PFSK-1 (cell line): Measurements from ENCODE around the gene NTSR2.

Experiments used
- POLR2AphosphoS5 ChIP-seq: IDR thresholded peaks from 2 replicates; pipeline ENCODE4 v1.6.1; 2012; ENCODE audit warnings: low read depth, mild to moderate bottlenecking, control low read depth, low read length, moderate library complexity
- SIN3A ChIP-seq: IDR thresholded peaks from 2 replicates; pipeline ENCODE4 v1.6.1; 2012; ENCODE audit warnings: mild to moderate bottlenecking, low read length, moderate library complexity, borderline replicate concordance; ENCODE audit not compliant: insufficient read depth
- TF ChIP-seq, protein P1 (sequence below), 2 experiments: IDR thresholded peaks; 2 replicates each; pipeline versions ENCODE4 v1.6.1 to v1.8.0; 2011 to 2012; ENCODE audit warnings: low read depth in 2 of 2, low read length in 2 of 2, control low read depth in 1 of 2, inconsistent platforms in 1 of 2, mild to moderate bottlenecking in 1 of 2, moderate library complexity in 1 of 2; ENCODE audit not compliant: insufficient read depth in 1 of 2

DNA sequence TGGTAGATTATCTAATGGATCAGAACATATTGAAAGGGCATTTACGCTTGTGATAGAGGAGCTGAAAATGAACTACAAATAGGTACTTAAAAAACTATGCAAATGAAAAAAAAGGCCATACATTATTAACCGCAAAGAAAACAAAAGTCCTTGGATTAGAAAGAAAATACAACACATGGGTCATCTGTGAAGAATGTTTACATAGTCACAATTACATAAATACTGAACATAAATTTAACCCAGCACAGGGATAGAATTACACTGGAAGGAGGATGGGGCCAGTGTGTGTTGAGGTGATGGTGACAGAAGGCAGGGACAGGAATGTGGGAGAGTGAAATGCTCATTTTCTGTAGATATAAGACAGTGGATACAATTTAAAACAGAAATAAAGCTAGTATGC lies 6.6 kb downstream of the NTSR2 start:
- TF ChIP-seq SIN3A (no peak), POLR2AphosphoS5 (no peak)
- TF ChIP-seq, protein P1, sequence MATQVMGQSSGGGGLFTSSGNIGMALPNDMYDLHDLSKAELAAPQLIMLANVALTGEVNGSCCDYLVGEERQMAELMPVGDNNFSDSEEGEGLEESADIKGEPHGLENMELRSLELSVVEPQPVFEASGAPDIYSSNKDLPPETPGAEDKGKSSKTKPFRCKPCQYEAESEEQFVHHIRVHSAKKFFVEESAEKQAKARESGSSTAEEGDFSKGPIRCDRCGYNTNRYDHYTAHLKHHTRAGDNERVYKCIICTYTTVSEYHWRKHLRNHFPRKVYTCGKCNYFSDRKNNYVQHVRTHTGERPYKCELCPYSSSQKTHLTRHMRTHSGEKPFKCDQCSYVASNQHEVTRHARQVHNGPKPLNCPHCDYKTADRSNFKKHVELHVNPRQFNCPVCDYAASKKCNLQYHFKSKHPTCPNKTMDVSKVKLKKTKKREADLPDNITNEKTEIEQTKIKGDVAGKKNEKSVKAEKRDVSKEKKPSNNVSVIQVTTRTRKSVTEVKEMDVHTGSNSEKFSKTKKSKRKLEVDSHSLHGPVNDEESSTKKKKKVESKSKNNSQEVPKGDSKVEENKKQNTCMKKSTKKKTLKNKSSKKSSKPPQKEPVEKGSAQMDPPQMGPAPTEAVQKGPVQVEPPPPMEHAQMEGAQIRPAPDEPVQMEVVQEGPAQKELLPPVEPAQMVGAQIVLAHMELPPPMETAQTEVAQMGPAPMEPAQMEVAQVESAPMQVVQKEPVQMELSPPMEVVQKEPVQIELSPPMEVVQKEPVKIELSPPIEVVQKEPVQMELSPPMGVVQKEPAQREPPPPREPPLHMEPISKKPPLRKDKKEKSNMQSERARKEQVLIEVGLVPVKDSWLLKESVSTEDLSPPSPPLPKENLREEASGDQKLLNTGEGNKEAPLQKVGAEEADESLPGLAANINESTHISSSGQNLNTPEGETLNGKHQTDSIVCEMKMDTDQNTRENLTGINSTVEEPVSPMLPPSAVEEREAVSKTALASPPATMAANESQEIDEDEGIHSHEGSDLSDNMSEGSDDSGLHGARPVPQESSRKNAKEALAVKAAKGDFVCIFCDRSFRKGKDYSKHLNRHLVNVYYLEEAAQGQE (IDR thresholded peaks at IDR 0.05; ENCODE audit: insufficient read depth in 1 of 2, low read depth in 2 of 2, low read length in 2 of 2): no peak
